ENCODE data around the gene SEPHS1.

SEPHS1 gene, protein sequence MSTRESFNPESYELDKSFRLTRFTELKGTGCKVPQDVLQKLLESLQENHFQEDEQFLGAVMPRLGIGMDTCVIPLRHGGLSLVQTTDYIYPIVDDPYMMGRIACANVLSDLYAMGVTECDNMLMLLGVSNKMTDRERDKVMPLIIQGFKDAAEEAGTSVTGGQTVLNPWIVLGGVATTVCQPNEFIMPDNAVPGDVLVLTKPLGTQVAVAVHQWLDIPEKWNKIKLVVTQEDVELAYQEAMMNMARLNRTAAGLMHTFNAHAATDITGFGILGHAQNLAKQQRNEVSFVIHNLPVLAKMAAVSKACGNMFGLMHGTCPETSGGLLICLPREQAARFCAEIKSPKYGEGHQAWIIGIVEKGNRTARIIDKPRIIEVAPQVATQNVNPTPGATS

DNA sequence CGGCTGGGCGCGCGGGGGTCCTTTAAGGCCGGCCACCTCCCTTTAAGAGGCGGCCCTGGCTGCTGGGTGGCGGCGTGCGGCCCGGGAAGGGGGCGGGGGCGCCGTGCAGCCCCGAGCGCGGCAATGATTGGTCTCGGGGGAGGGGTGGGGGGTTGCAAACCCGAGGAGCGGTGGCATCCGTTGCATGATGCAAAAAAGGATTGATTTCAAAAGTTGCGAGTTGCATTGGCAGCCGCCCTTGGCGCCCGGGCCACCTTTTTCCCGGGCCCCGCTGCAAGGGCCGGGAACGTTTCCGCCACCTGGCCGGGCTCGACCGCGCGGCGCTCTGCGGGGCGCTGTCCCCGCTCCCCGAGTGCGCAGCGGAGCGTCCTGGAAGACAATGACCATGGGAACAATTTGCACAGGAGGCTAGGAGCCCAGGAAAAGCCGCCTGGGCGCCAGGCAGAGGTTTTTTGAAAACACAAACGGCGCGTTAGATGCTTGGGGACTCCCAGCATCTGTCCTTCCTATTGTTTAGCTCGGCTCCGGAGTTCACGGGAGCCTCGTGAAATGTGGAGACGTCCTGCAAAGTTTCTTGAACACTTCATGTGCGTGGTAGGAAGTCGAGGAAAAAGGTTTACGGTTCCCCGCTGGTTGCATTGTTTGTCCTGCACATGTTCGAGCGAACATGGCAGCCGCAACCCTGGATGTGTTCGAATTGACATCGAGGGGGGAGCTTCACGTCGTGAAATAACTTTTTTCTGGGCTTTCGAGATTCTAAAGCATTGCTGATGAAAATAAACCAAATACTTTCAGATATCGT lies at the start of gene SEPHS1:
SEPHS1 (minus strand) TSS at position 78 of the 802 bp plus-strand sequence. CDS start 3,343 bp downstream, outside the sequence.
- TF ChIP-seq, protein P1, sequence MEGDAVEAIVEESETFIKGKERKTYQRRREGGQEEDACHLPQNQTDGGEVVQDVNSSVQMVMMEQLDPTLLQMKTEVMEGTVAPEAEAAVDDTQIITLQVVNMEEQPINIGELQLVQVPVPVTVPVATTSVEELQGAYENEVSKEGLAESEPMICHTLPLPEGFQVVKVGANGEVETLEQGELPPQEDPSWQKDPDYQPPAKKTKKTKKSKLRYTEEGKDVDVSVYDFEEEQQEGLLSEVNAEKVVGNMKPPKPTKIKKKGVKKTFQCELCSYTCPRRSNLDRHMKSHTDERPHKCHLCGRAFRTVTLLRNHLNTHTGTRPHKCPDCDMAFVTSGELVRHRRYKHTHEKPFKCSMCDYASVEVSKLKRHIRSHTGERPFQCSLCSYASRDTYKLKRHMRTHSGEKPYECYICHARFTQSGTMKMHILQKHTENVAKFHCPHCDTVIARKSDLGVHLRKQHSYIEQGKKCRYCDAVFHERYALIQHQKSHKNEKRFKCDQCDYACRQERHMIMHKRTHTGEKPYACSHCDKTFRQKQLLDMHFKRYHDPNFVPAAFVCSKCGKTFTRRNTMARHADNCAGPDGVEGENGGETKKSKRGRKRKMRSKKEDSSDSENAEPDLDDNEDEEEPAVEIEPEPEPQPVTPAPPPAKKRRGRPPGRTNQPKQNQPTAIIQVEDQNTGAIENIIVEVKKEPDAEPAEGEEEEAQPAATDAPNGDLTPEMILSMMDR (IDR thresholded peaks at IDR 0.05; ENCODE audit: borderline replicate concordance, insufficient read depth, low read depth, low read length), result no peak
- H3K4me3 ChIP-seq (ENCODE audit: low read depth, low read length), result peak within 1 kb of the TSS; percentile 61

DNA sequence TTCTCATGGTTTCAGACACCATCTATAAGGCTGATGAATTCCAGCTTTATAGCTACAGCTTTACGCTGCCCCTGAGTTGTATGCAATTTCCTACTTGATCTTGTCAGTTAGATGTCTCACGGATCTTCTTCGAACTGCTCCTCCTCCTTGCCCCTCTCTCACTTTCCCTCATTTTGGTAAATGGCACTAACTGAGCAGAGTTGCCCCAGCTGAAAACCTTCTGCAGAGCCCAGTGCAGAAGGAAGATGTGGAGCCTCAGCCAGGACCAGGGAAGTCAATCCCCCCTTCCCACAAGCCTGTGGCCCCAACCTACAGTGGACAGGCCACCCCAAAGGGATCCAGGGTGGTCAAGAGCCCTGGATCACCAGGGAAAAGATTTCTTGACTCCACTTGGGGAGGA lies 49.0 kb upstream of the SEPHS1 start:
- TF ChIP-seq, protein P1 (IDR thresholded peaks at IDR 0.05; ENCODE audit: borderline replicate concordance, insufficient read depth, low read depth, low read length), result no peak

DNA sequence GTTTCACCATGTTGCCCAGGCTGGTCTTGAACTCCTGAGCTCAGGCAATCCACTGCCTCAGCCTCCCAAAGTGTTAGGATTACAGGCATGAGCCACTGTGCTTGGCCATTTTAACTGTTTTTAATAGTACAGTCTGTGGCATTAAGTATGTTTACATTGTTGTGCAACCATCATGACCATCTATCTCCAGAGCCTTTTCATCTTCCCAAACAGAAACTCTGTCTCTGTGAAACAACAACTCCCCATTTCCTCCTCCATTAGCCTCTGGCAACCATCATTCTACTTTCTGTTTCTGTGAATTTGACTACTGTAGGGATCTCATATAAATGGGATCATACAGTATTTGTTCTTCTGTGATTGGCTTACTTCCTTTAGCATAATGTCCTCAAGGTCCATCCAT lies 48.3 kb upstream of the SEPHS1 start:
- no peak overlapping the region for H3K4me3 ChIP-seq (ENCODE audit: low read depth, low read length)
- TF ChIP-seq, protein P1 (IDR thresholded peaks at IDR 0.05; ENCODE audit: borderline replicate concordance, insufficient read depth, low read depth, low read length), result no peak

More for the DNA sequence above, 49.0 kb upstream of the SEPHS1 start:
- H3K4me3 ChIP-seq (ENCODE audit: low read depth, low read length), result no peak overlapping the region

DNA sequence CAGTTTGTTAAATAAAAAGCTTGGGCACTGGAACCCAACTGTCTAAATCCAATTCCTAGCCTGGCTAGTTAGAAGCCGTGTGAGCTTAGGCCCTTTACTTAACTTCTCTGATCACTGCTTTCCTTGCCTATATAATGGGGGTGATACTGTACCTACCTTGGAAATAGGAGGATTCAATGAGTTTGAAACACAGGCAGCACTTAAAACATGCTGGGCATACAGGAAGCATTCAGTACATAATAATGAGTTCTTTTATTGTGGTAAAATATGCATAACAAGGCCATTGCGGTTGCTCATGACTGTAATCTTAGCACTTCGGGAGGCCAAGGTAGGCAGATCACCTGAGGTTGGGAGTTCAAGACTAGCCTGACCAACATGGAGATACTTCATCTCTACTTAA lies 47.4 kb upstream of the SEPHS1 start:
- no peak overlapping the region for H3K4me3 ChIP-seq (ENCODE audit: low read depth, low read length)

DNA sequence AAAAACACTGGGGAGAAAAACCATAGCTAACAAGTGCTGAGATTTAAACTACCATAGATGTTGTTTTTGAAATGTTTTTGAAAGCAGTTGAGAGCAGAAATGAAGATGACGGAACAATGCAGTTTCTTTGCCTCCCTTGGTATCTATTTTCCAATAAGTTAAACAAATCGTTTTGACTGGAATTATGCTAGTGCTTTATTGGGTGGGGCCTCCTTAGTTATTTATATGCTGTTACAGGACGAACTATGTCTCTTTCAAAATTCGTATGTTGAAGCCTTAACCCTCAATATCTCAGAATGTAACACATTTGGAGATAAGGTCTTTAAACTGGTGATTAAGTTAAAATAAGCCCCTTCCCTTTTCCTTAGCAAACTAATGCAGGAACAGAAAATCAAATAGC lies 45.5 kb upstream of the SEPHS1 start:
- TF ChIP-seq, protein P1 (IDR thresholded peaks at IDR 0.05; ENCODE audit: borderline replicate concordance, insufficient read depth, low read depth, low read length), result no peak
- H3K4me3 ChIP-seq (ENCODE audit: low read depth, low read length), result no peak overlapping the region

More for the DNA sequence above, 47.4 kb upstream of the SEPHS1 start:
- TF ChIP-seq, protein P1 (IDR thresholded peaks at IDR 0.05; ENCODE audit: borderline replicate concordance, insufficient read depth, low read depth, low read length), result no peak

DNA sequence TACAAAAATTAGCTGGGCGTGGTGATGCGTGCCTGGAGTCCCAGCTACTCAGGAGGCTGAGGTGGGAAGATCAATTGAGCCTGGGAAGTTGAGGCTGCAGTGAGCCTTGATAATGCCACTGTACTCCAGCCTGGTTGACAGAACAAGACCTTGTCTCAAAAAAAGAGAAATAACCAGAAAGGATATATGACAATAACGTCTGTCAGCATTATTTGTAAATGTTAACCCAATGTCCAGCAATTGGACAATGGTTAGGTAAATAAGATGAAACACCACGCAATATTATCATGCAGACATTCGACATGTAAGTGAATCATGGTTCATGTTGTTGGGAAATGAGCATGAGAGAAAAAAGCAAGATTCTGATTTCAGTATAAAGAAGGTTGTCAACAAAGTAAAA lies 44.6 kb upstream of the SEPHS1 start:
- no peak overlapping the region for H3K4me3 ChIP-seq (ENCODE audit: low read depth, low read length)
- TF ChIP-seq, protein P1 (IDR thresholded peaks at IDR 0.05; ENCODE audit: borderline replicate concordance, insufficient read depth, low read depth, low read length), result no peak

All from GM12875 (cell line).